AG04450 (cell line): ENCODE measurements around the gene CDK1. TPM values are rescaled to one million over a fixed set of nuclear protein-coding genes. Genes with fewer than 3 reads are reported as not detected.

Experiments used
- CTCF ChIA-PET: fragments of 300-600, 350-600 bp; formaldehyde crosslinking; extraction: SDS; loops from one replicate; lab custom pipeline; 2022; ENCODE audit warnings: antibody characterized with exemption, inconsistent platforms; lab: Charles Lee
- POLR2A ChIA-PET: fragments of 350-600 bp; formaldehyde crosslinking; extraction: SDS; loops from one replicate; lab custom pipeline; 2021; ENCODE audit warnings: antibody characterized with exemption, inconsistent platforms; lab: Yijun Ruan, JAX
- DNase-seq: peaks from one replicate; pipeline ENCODE4 v3.0.0-alpha.2; 2011; ENCODE audit warnings: low read depth, low spot score
- H3K27ac ChIP-seq: one replicate; pipeline ENCODE4 v1.5.1; 2012; ENCODE audit warnings: low read depth, low read length, control low read depth
- H3K27me3 ChIP-seq: one replicate; pipeline ENCODE4 v1.6.0; 2012; ENCODE audit warnings: low read length; ENCODE audit not compliant: control insufficient read depth, insufficient read depth
- H3K4me3 ChIP-seq: 2 replicates; pipeline ENCODE4 v1.5.1; 2011; ENCODE audit warnings: mild to moderate bottlenecking, low read depth, low read length, control low read depth
- H3K9me3 ChIP-seq: 2 replicates; pipeline ENCODE4 v1.5.1; 2012; ENCODE audit warnings: low read length; ENCODE audit not compliant: control insufficient read depth, insufficient read depth
- CTCF ChIP-seq: IDR thresholded peaks from 2 replicates; pipeline ENCODE4 v1.5.1; 2011; ENCODE audit warnings: low read depth, low read length, control low read depth, inconsistent platforms
- polyA plus RNA-seq: library from polyadenylated mRNA; depleted of rRNA; stranded (reverse); fragments of >200 nt; gene quantifications from 2 replicates; pipeline ENCODE4 v1.2.3, GENCODE V29; 2011

Gene CDK1
- polyA plus RNA-seq, 1 experiment = 17.9 TPM

GRCh38 chr10:60816628-60817397 is 38.5 kb downstream of the CDK1 start:
- Histone ChIP-seq H3K27me3 (no peaks in the 10 kb centered on the region), H3K9me3 (no peaks in the 10 kb centered on the region), H3K4me3 (no peak overlapping the region), H3K27ac (no peak overlapping the region)
- peak; percentile 74 for TF ChIP-seq CTCF
- DNase-seq = peak; percentile 82
- CTCF ChIA-PET = interaction anchor here (0.6 to 1.3 kb wide), 11 partner anchors 12 to 916 kb away, joined by 3 to 4 read pairs (median 3); no protein-coding TSS in a partner anchor
- POLR2A ChIA-PET = no interaction called here

GRCh38 chr10:60817398-60817805 is 39.1 kb downstream of the CDK1 start:
- no peak overlapping the region for H3K27ac ChIP-seq
- no peaks in the 10 kb centered on the region for H3K9me3 ChIP-seq
- no peak for DNase-seq
- CTCF ChIA-PET = interaction anchor here (0.6 to 1.3 kb wide), 9 partner anchors 12 to 915 kb away, joined by 3 to 4 read pairs (median 3); no protein-coding TSS in a partner anchor
- no peak for TF ChIP-seq CTCF
- no peak overlapping the region for H3K4me3 ChIP-seq
- H3K27me3 ChIP-seq = no peaks in the 10 kb centered on the region
- POLR2A ChIA-PET = no interaction called here

- TF ChIP-seq CTCF = no peak
- ChIA-PET POLR2A (interaction anchor here (0.5 kb wide), 1 partner anchor 87 kb away, joined by 4 read pairs; no protein-coding TSS in a partner anchor), CTCF (interaction anchor here (0.7 to 1.6 kb wide), 3 partner anchors 20 to 146 kb away, joined by 3 to 4 read pairs (median 4); no protein-coding TSS in a partner anchor)
- Histone ChIP-seq H3K4me3 (no peak overlapping the region), H3K9me3 (no peaks in the 10 kb centered on the region), H3K27me3 (no peaks in the 10 kb centered on the region), H3K27ac (no peak overlapping the region)
- no peak for DNase-seq
Observed at GRCh38 chr10:60818134-60818770, 40.0 kb downstream of the CDK1 start.

- POLR2A ChIA-PET = no interaction called here
- H3K27ac ChIP-seq = no peak overlapping the region
- no peaks in the 10 kb centered on the region for H3K27me3 ChIP-seq
- H3K9me3 ChIP-seq = no peaks in the 10 kb centered on the region
- DNase-seq = no peak
- no peak overlapping the region for H3K4me3 ChIP-seq
- no peak for TF ChIP-seq CTCF
- CTCF ChIA-PET = interaction anchor here (0.5 to 1.6 kb wide), 5 partner anchors 19 to 498 kb away, joined by 3 to 4 read pairs (median 3); no protein-coding TSS in a partner anchor
Observed at GRCh38 chr10:60819271-60819670, 41.0 kb downstream of the CDK1 start.
